AG04450 (cell line): ENCODE results near the gene LILRB5. TPM values are rescaled to one million over a fixed set of nuclear protein-coding genes. Genes with fewer than 3 reads are reported as not detected.
"Not testable (repeated sequence)": the region's sequence is repeated elsewhere in the genome, so short reads cannot be mapped to it uniquely, and the experiment has no call there.

Experiments
- CTCF ChIA-PET: fragments of 300-600, 350-600 bp; formaldehyde crosslinking; extraction: SDS; loops from one replicate; lab custom pipeline; 2022; ENCODE audit warnings: antibody characterized with exemption, inconsistent platforms; lab: Charles Lee
- POLR2A ChIA-PET: fragments of 350-600 bp; formaldehyde crosslinking; extraction: SDS; loops from one replicate; lab custom pipeline; 2021; ENCODE audit warnings: antibody characterized with exemption, inconsistent platforms; lab: Yijun Ruan, JAX
- DNase-seq: peaks from one replicate; pipeline ENCODE4 v3.0.0-alpha.2; 2011; ENCODE audit warnings: low read depth, low spot score
- H3K27ac ChIP-seq: one replicate; pipeline ENCODE4 v1.5.1; 2012; ENCODE audit warnings: low read depth, low read length, control low read depth
- H3K27me3 ChIP-seq: one replicate; pipeline ENCODE4 v1.6.0; 2012; ENCODE audit warnings: low read length; ENCODE audit not compliant: control insufficient read depth, insufficient read depth
- H3K4me3 ChIP-seq: 2 replicates; pipeline ENCODE4 v1.5.1; 2011; ENCODE audit warnings: mild to moderate bottlenecking, low read depth, low read length, control low read depth
- H3K9me3 ChIP-seq: 2 replicates; pipeline ENCODE4 v1.5.1; 2012; ENCODE audit warnings: low read length; ENCODE audit not compliant: control insufficient read depth, insufficient read depth
- CTCF ChIP-seq: IDR thresholded peaks from 2 replicates; pipeline ENCODE4 v1.5.1; 2011; ENCODE audit warnings: low read depth, low read length, control low read depth, inconsistent platforms
- polyA plus RNA-seq: library from polyadenylated mRNA; depleted of rRNA; stranded (reverse); fragments of >200 nt; gene quantifications from 2 replicates; pipeline ENCODE4 v1.2.3, GENCODE V29; 2011

LILRB5 gene
- polyA plus RNA-seq, 1 experiment: not detected

GRCh38 chr19:54240372-54241336, 16.4 kb downstream of the LILRB5 start:
- DNase-seq, POLR2A ChIA-PET, H3K4me3 ChIP-seq, CTCF ChIA-PET, H3K27ac ChIP-seq, H3K27me3 ChIP-seq, H3K9me3 ChIP-seq: not testable (repeated sequence)

GRCh38 chr19:54239491-54240371, 17.3 kb downstream of the LILRB5 start:
- H3K27ac ChIP-seq, H3K4me3 ChIP-seq, DNase-seq, CTCF ChIA-PET, POLR2A ChIA-PET, H3K27me3 ChIP-seq, H3K9me3 ChIP-seq: not testable (repeated sequence)

GRCh38 chr19:54233941-54234340, 23.1 kb downstream of the LILRB5 start:
- CTCF ChIA-PET: no interaction called here
- Histone ChIP-seq H3K4me3 (no peak overlapping the region), H3K27me3 (peaks cover 12% of the 10 kb centered on the region), H3K9me3 (no peaks in the 10 kb centered on the region), H3K27ac (no peak overlapping the region)
- no peak for DNase-seq
- TF ChIP-seq CTCF: no peak
- POLR2A ChIA-PET: no interaction called here

- no peak overlapping the region for H3K27ac ChIP-seq
- TF ChIP-seq CTCF: peak; percentile 94
- peaks cover 19% of the 10 kb centered on the region for H3K27me3 ChIP-seq
- peak; percentile 38 for DNase-seq
- H3K9me3 ChIP-seq: no peaks in the 10 kb centered on the region
- POLR2A ChIA-PET: no interaction called here
- H3K4me3 ChIP-seq: no peak overlapping the region
- CTCF ChIA-PET: interaction anchor here (0.6 to 1.0 kb wide), 5 partner anchors 20 to 114 kb away, joined by 3 to 10 read pairs (median 4); partner anchors contain the start of gene MBOAT7
These were observed 25.8 kb downstream of the LILRB5 start for GRCh38 chr19:54231077-54231931.

GRCh38 chr19:54230031-54230430, 27.0 kb downstream of the LILRB5 start:
- Histone ChIP-seq H3K27me3 (peaks cover 24% of the 10 kb centered on the region), H3K4me3 (no peak overlapping the region), H3K9me3 (no peaks in the 10 kb centered on the region), H3K27ac (no peak overlapping the region)
- POLR2A ChIA-PET: interaction anchor here (0.7 kb wide), 1 partner anchor 57 kb away, joined by 4 read pairs; no protein-coding TSS in a partner anchor
- TF ChIP-seq CTCF: no peak
- CTCF ChIA-PET: interaction anchor here (0.7 kb wide), 1 partner anchor 230 kb away, joined by 3 read pairs; no protein-coding TSS in a partner anchor
- DNase-seq: no peak
